ENCODE data around the gene TRAPPC14.

- peak in 1 of 2 experiments; percentile 75; a peak in 1 of 3 replicates for TF ChIP-seq POLR2A (IDR thresholded peaks at IDR 0.05; ENCODE audit: control extremely low read depth in 1 of 2, low read depth in 2 of 2, low read length in 2 of 2)
- no peak for TF ChIP-seq CTCF (IDR thresholded peaks at IDR 0.05; ENCODE audit: control extremely low read depth in 1 of 3, insufficient read depth in 1 of 3, low read depth in 1 of 3, low read length in 3 of 3)
- TF ChIP-seq, protein P1, sequence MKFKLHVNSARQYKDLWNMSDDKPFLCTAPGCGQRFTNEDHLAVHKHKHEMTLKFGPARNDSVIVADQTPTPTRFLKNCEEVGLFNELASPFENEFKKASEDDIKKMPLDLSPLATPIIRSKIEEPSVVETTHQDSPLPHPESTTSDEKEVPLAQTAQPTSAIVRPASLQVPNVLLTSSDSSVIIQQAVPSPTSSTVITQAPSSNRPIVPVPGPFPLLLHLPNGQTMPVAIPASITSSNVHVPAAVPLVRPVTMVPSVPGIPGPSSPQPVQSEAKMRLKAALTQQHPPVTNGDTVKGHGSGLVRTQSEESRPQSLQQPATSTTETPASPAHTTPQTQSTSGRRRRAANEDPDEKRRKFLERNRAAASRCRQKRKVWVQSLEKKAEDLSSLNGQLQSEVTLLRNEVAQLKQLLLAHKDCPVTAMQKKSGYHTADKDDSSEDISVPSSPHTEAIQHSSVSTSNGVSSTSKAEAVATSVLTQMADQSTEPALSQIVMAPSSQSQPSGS (IDR thresholded peaks at IDR 0.05; ENCODE audit: low read length): no peak
- TF ChIP-seq EZH2 (IDR thresholded peaks at IDR 0.05; ENCODE audit: low read depth, low read length, severe bottlenecking): no peak
- TF ChIP-seq RNF2 (IDR thresholded peaks at IDR 0.05; ENCODE audit: borderline replicate concordance, low read depth, low read length, missing control alignments, poor library complexity, severe bottlenecking): no peak
- no peak for TF ChIP-seq SIX5 (IDR thresholded peaks at IDR 0.05; ENCODE audit: low read depth, low read length)
- TF ChIP-seq RAD21 (IDR thresholded peaks at IDR 0.05 in 1 of 2, conservative IDR thresholded peaks at IDR 0.05 in 1 of 2; ENCODE audit: low read depth in 2 of 2, low read length in 2 of 2): no peak
Measured at GRCh38 chr7:100126239-100126930, 32.1 kb downstream of the TRAPPC14 start.

All from H1 (cell line).